Heart left ventricle (tissue), 16 donors: ENCODE data around the gene KNSTRN. TPM values are rescaled to one million over a fixed set of nuclear protein-coding genes. Genes with fewer than 3 reads are reported as not detected.
A peak's percentile ranks its signal among the peaks of the same experiment; 100 is the strongest.

Experiments
- ATAC-seq, 4 donors: fragments of 200-7000 bp; cut with Tn5 transposase; one replicate each; pipeline ENCODE4 v1.9.1; 2020 to 2022; ENCODE audit warnings: moderate library complexity in 4 of 4, mild to moderate bottlenecking in 3 of 4, moderate number of reproducible peaks in 1 of 4
- DNase-seq, 5 donors: peaks; one replicate each; pipeline ENCODE4 v3.0.0-alpha.2; 2020
- H3K27ac ChIP-seq, 12 donors: fragments of 200-600 bp; sonication (generic) in 4 of 12; one replicate each; pipeline versions ENCODE4 v1.5.0 to v1.8.0; 2016 to 2022; ENCODE audit warnings: mild to moderate bottlenecking in 2 of 12
- H3K27me3 ChIP-seq, 9 donors: fragments of 200-600 bp; sonication (generic) in 2 of 9; one replicate each; pipeline versions ENCODE4 v1.5.1 to v1.8.0; 2016 to 2022; ENCODE audit warnings: mild to moderate bottlenecking in 3 of 9
- H3K36me3 ChIP-seq, 9 donors: fragments of 200-600 bp; sonication (generic) in 2 of 9; one replicate each; pipeline versions ENCODE4 v1.5.0 to v1.8.0; 2018 to 2022; ENCODE audit warnings: mild to moderate bottlenecking in 2 of 9
- H3K4me1 ChIP-seq, 12 donors: fragments of 200-600 bp; sonication (generic) in 4 of 12; one replicate each; pipeline versions ENCODE4 v1.5.0 to v1.8.0; 2016 to 2022; ENCODE audit warnings: mild to moderate bottlenecking in 3 of 12
- H3K4me3 ChIP-seq, 12 donors: fragments of 200-600 bp; sonication (generic) in 4 of 12; one replicate each; pipeline versions ENCODE4 v1.5.0 to v1.8.0; 2017 to 2022; ENCODE audit warnings: mild to moderate bottlenecking in 9 of 12, moderate library complexity in 4 of 12
- H3K9me3 ChIP-seq, 12 donors: fragments of 200-600 bp; sonication (generic) in 4 of 12; one replicate each; pipeline versions ENCODE4 v1.5.0 to v1.8.0; 2016 to 2022; ENCODE audit warnings: mild to moderate bottlenecking in 1 of 12
- POLR2A ChIP-seq, 2 donors: fragments of 450-650 bp; IDR thresholded peaks; one replicate each; pipeline ENCODE4 v1.6.1; 2017; ENCODE audit warnings: antibody characterized with exemption in 2 of 2, mild to moderate bottlenecking in 2 of 2, moderate library complexity in 2 of 2
- WGBS, 4 donors: extraction: QIAGEN DNeasy Blood & Tissue Kit in 2 of 4; methylation state at CpG; one replicate each; pipeline versions ENCODE4 v1.1.5 to v1.1.7; 2013 to 2018; 5-methylcytosine and 5-hydroxymethylcytosine counted together
- intact Hi-C, 10 donors: fragments of 100-400 bp; cut with DNase I; formaldehyde crosslinking; loops; one replicate each; pipeline versions ENCODE4 v1.11.1 to v1.14.2; 2022
- polyA plus RNA-seq, 2 donors: library from polyadenylated mRNA; stranded (reverse); fragments of 200-250 nt; gene quantifications; one replicate each; pipeline ENCODE4 v1.2.3, GENCODE V29; 2013
- total RNA-seq, 9 donors: library from RNA; depleted of rRNA in 2 of 9; stranded (reverse); fragments of >200 nt in 2 of 9; fragmentation: NEBNext Ultra II Directional in 3 of 9; extraction: Animal tissue kit (Norgen Biotek cat#: 25700) in 3 of 9; gene quantifications; one replicate each; pipeline versions ENCODE4 v1.1.0 to v1.2.4, GENCODE V29; 2016 to 2023
- TF ChIP-seq, protein P1 (sequence below), 12 donors: fragments of 200-600 bp; sonication (generic) in 4 of 12; IDR thresholded peaks; one replicate each; pipeline versions ENCODE4 v1.5.0 to v1.8.0; 2018 to 2022; ENCODE audit warnings: antibody characterized with exemption in 12 of 12, mild to moderate bottlenecking in 5 of 12
- donor health status: ischemic (EF 13 %, LVEDD 7.1; RV severe dilation, severe dysfunction).
- donor health status: healthy with polysubstance abuse.
- donor health status: DM: no; HTN: yes; CAD: no.
- donor health status: DM: no; HTN: no; CAD: no.
- donor health status: ischemic (EF 25% LVEDD 6.9; RV normal size, moderate dysfunction).
- donor health status: ischemic (EF 25% LVEDD 5.7; RV mildly dilated, moderate dysfunction).
- donor health status: healthy.
- donor health status: DM: yes; HTN: yes; CAD: no.
- donor health status: ischemic (EF 35%, LVEDD 5.7; RV mildly dilated, moderate dysfunction).
- donor health status: nonischemic (EF 11% LVEDD 7.7; RV severe dilation, severe dysfunction).
- donor health status: DM: yes; HTN: yes; CAD: no.
- donor health status: PGD.
- donor health status: ischemic (EF 29% LVEDD 5.4; RV normal size, mild dysfunction).
- donor health status: nonischemic (EF 23%, LVEDD 6.1; RV moderate dilation, normal function).

KNSTRN gene
- total and polyA plus RNA-seq, 11 donors = 8.0 to 20.1 (median 9.9) TPM

DNA sequence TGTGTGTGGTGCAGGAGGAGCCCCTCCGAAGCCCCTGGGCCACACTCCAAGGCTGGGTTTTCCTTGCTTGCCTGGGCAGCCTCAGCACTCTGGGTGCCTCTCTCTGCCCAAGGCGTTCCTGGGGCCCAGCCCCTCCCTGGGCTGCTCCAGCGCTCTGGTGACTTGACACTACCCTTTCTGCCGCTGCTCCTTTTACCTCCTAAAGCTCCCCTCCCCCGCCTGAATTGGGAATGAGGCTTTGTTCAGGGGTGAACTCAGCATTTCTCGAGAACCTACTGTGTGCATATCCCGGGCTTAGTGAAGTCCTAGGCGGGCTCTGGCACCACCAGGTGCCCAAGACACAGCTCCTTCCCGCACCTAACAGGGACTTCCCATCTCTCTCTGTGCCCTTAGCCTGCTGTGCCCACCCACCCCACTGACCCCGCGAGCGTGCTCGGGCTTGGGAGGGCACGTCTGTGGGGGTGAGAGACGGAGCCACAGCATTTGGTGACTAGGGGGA, 57.0 kb downstream of the KNSTRN start:
- Histone ChIP-seq H3K4me3 (peak overlapping the region in 10 of 12 donors; percentile 44 to 100 (median 94)), H3K9me3 (no peaks in the 10 kb centered on the region), H3K27me3 (peaks cover 0 to 41% (median 13%) of the 10 kb centered on the region in 9 donors), H3K36me3 (no peaks in the 10 kb centered on the region), H3K27ac (peak overlapping the region in 7 of 12 donors; percentile 5 to 82 (median 49)), H3K4me1 (peaks cover 9 to 75% (median 47%) of the 10 kb centered on the region in 12 donors)
- no peak for TF ChIP-seq POLR2A (IDR thresholded peaks at IDR 0.05)
- TF ChIP-seq, protein P1, sequence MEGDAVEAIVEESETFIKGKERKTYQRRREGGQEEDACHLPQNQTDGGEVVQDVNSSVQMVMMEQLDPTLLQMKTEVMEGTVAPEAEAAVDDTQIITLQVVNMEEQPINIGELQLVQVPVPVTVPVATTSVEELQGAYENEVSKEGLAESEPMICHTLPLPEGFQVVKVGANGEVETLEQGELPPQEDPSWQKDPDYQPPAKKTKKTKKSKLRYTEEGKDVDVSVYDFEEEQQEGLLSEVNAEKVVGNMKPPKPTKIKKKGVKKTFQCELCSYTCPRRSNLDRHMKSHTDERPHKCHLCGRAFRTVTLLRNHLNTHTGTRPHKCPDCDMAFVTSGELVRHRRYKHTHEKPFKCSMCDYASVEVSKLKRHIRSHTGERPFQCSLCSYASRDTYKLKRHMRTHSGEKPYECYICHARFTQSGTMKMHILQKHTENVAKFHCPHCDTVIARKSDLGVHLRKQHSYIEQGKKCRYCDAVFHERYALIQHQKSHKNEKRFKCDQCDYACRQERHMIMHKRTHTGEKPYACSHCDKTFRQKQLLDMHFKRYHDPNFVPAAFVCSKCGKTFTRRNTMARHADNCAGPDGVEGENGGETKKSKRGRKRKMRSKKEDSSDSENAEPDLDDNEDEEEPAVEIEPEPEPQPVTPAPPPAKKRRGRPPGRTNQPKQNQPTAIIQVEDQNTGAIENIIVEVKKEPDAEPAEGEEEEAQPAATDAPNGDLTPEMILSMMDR (IDR thresholded peaks at IDR 0.05) = no peak
- 21 to 38% (median 26%) methylated on average over 10 to 15 of the region's 15 CpGs for WGBS, 4 donors
- intact Hi-C loops = no loop called here
- peak in 3 of 4 donors; percentile 1 to 4 (median 2) for ATAC-seq
- peak in 1 of 5 donors; percentile 52 for DNase-seq

DNA sequence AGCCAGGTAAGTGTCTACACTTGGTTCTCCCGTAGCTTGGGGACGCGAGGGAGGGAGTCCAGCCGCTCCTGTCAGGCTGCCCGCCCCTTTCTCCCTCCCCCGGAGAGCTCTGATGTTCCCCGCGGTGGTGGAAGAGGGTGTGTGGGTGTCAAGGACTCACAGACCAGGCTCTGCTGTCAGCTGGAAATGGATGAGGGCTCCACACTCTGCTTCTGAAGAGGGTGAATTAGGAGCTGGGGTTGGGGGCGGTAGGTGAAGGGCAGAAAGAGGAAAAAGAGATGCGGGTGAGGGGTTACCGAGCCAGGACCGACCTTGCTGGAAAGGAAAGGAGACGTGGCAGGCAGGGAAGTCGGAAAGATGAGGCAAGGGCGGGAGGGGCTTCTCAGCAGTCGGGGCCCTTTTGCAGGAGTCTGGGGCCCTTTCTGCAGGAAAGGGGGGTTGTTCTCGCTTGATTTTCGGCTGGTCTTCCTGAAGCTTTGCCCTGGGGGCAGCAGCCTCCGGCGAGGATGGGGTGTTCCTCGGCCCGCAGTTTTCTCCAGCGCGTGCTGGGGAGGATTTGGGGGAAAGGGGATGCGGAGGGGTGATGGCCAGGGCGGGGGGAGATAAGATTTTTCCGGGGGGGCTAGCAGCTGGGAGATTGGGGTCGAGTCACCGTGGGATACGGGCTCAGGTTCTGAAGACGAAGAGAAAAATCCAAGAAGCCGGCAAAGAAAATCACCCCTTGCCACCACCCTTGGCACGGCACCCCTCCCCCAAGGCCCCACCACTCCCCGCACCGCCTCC, 57.6 kb downstream of the KNSTRN start:
- peak in 3 of 4 donors; percentile 6 to 36 (median 32) for ATAC-seq
- peaks cover 9 to 82% (median 50%) of the 10 kb centered on the region in 12 donors for H3K4me1 ChIP-seq
- no peaks in the 10 kb centered on the region for H3K36me3 ChIP-seq
- H3K9me3 ChIP-seq = no peaks in the 10 kb centered on the region
- H3K4me3 ChIP-seq = peak overlapping the region; percentile 35 to 100 (median 93)
- H3K27ac ChIP-seq = peak overlapping the region in 8 of 12 donors; percentile 5 to 83 (median 54)
- H3K27me3 ChIP-seq = peaks cover 0 to 35% (median 13%) of the 10 kb centered on the region in 9 donors
- 0 to 1% (median 0%) methylated on average over 35 of the region's 35 CpGs for WGBS, 4 donors
- peak in 4 of 5 donors; percentile 39 to 73 (median 60) for DNase-seq
- no peak for TF ChIP-seq POLR2A (IDR thresholded peaks at IDR 0.05)
- TF ChIP-seq, protein P1 (IDR thresholded peaks at IDR 0.05) = peak in 4 of 12 donors; percentile 8 to 34 (median 13)
- intact Hi-C loops = loop anchor here in 5 of 10 donors (2.0 to 10.0 kb wide), 4 partner anchors 65 to 72 kb away; no protein-coding TSS in a partner anchor

DNA sequence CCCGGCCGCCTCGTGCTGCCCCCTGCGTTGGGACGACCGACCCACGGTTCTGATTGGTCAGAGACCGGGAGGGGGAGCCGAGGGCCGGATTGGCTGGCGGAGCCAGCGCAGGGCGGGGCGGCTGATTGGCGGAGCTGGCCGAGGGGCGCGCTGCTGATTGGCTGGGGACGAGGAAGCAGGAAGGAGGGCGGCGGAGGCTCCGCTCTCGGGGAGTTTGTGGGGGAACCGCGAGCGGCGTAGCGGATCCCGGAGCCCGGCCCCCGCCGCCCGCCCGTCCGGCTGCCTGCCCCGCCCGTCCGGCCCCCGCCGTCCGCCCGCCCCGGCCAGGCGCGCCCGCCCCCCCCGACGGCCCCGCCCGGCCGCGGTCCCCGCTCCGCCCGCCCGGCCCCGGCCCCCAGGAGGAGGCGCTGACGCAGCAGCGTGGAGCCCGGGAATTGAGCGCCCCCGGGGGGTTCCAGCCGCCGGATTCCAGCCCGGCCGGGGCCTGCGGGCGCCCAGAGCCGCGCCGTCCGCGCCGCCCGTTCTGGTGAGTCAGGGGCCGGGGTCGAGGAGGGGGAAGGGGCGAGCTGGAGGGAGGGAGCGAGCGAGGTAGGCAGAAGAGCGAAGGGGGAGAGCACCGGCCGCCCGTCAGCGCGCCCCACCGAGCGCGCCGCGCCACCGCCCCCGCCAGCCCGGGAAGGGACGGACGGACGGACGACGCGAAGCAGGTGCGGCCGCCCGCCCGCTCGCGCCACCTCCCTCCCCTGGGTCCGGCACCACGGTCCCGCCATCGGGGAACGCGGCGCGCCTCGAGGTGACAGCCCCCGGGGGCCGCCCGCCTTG, 58.4 kb downstream of the KNSTRN start, which contains the start of gene BAHD1:
Gene BAHD1 (plus strand): TSS at position 211 of the 822 bp plus-strand sequence. CDS start 17,512 bp downstream, outside the sequence.
- peak; percentile 91 to 95 (median 92) for ATAC-seq
- no peaks in the 10 kb centered on the region for H3K9me3 ChIP-seq
- 0% methylated on average over 8 to 119 of the region's 119 CpGs for WGBS, 4 donors
- H3K4me3 ChIP-seq = peak within 1 kb of the TSS; percentile 75 to 100 (median 93)
- peak; percentile 98 to 99 (median 99) for DNase-seq
- H3K27me3 ChIP-seq = peaks cover 0 to 27% (median 13%) of the 10 kb centered on the region in 9 donors
- intact Hi-C loops = loop anchor here in 5 of 10 donors (1.0 to 10.0 kb wide), 5 partner anchors 29 to 71 kb away; partner anchors contain the start of gene CHST14 (in 1 of the 5)
- H3K36me3 ChIP-seq = no peaks in the 10 kb centered on the region
- peak within 1 kb of the TSS in 11 of 12 donors; percentile 70 to 86 (median 80) for H3K27ac ChIP-seq
- peak in 1 of 2 donors; percentile 49 for TF ChIP-seq POLR2A (IDR thresholded peaks at IDR 0.05)
- TF ChIP-seq, protein P1 (IDR thresholded peaks at IDR 0.05) = peak in 5 of 12 donors; percentile 3 to 50 (median 7)
- H3K4me1 ChIP-seq = peaks cover 7 to 85% (median 53%) of the 10 kb centered on the region in 12 donors
